ENCODE results near the gene FNDC3A.
"Not testable (repeated sequence)": the region's sequence is repeated elsewhere in the genome, so short reads cannot be mapped to it uniquely, and the experiment has no call there.

The FNDC3A gene

GRCh38 chr13:49053215-49053614, 77.5 kb downstream of the FNDC3A start:
- TF ChIP-seq CTCF (conservative IDR thresholded peaks at IDR 0.05; ENCODE audit: low read depth, low read length): no peak
- H3K4me3 ChIP-seq (ENCODE audit: low read length): no peak overlapping the region
- DNase-seq (ENCODE audit: low read depth): no peak

DNA sequence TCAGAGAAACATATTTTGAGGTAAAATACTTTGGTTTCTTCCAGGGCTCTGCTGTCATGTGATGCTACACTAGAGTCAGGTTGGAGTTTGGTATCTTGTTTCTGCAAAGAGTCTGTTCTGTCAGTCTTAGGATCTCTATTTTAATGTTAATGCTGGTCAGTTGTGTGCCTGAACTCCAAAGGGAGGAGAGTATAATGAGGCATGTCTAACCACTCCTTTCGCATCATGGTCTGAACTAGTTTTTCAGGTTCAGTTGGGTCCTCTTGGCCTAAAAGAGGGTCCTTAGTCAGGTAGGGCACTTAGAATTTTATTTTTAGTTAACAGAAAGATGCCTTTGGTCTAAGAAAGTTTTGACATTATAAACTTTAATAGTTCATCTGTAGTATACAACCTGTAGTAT, 78.2 kb downstream of the FNDC3A start:
- TF ChIP-seq CTCF (conservative IDR thresholded peaks at IDR 0.05; ENCODE audit: low read depth, low read length): no peak
- no peak overlapping the region for H3K4me3 ChIP-seq (ENCODE audit: low read length)
- no peak for DNase-seq (ENCODE audit: low read depth)

- no peak for DNase-seq (ENCODE audit: low read depth)
- H3K4me3 ChIP-seq (ENCODE audit: low read length): no peak overlapping the region
- no peak for TF ChIP-seq CTCF (conservative IDR thresholded peaks at IDR 0.05; ENCODE audit: low read depth, low read length)
Measured at GRCh38 chr13:49055021-49055420, 79.3 kb downstream of the FNDC3A start.

GRCh38 chr13:49057176-49057575, 81.5 kb downstream of the FNDC3A start:
- DNase-seq (ENCODE audit: low read depth): no peak
- no peak overlapping the region for H3K4me3 ChIP-seq (ENCODE audit: low read length)
- no peak for TF ChIP-seq CTCF (conservative IDR thresholded peaks at IDR 0.05; ENCODE audit: low read depth, low read length)

DNA sequence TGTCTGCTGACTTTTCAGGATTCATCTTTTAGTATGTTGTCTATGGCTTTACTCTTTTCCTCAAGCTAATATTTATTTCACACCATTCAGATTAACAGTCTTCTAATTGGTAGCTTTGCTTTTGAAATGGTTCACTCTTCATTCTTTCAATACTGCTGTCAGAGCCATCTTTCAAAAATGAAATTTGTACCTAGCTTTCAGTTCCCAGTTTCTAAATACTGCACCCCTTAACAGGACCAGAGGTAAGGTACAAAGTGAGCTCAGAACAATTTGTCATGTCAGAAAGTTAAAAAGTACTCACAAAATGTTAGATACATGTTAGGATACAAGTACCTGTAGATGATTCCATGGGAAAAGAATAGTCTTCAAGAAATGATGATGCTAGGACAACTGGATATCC, 83.0 kb downstream of the FNDC3A start:
- H3K4me3 ChIP-seq (ENCODE audit: low read length): no peak overlapping the region
- TF ChIP-seq CTCF (conservative IDR thresholded peaks at IDR 0.05; ENCODE audit: low read depth, low read length): no peak
- DNase-seq (ENCODE audit: low read depth): no peak

DNA sequence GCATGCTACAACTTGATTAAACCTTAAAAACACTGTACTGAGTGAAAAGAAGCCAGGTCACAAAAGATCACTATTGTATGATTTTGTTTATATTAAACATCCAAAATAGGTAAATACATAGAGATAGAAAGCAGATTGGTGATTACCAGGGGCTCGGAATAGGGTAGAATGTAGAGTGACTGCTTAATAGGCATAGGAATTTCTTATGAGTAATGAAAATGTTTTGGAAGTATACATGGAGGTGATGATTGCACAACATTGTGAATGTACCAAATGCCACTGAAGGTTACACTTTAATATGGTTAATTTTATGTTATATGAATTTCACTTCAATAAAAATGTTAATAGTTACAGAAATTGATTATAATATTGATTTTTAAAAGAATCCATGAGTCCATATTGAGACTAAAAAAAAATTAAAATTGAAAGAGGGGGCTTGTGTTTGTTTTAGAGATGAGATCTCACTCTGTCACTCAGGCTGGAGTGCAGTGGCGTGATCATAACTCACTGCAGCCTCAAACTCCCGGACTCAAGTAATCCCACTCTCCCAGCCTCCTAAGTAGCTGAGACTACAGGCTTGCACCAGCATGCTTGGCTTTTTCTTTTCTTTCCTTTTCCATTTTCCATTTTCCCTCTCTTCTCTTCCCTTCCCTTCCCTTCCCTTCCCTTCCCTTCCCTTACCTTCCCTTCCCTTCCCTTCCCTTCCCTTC, 85.1 kb downstream of the FNDC3A start:
- peak; percentile 19 for DNase-seq (ENCODE audit: low read depth)
- no peak overlapping the region for H3K4me3 ChIP-seq (ENCODE audit: low read length)
- no peak for TF ChIP-seq CTCF (conservative IDR thresholded peaks at IDR 0.05; ENCODE audit: low read depth, low read length)

- DNase-seq (ENCODE audit: low read depth); H3K4me3 ChIP-seq (ENCODE audit: low read length): not testable (repeated sequence)
Measured at GRCh38 chr13:49061388-49061752, 85.7 kb downstream of the FNDC3A start.

Measured in retinal pigment epithelial cell (primary cell).